HepG2 (cell line): ENCODE results near the gene PPP4R4. TPM values are rescaled to one million over a fixed set of nuclear protein-coding genes. Genes with fewer than 3 reads are reported as not detected.

ENCODE experiments used
- CBX5 ChIP-seq: sonication (generic); formaldehyde crosslinking; IDR thresholded peaks from 2 replicates; pipeline ENCODE4 v1.4.0; 2020; ENCODE audit warnings: missing genetic modification reagents, borderline replicate concordance
- ETV5 ChIP-seq: IDR thresholded peaks from 2 replicates; pipeline ENCODE4 v1.6.1; 2018; ENCODE audit warnings: missing biosample characterization, missing genetic modification reagents, inconsistent platforms, borderline replicate concordance
- FOSL2 ChIP-seq: sonication (generic); formaldehyde crosslinking; IDR thresholded peaks from 2 replicates; pipeline ENCODE4 v1.4.0; 2020; ENCODE audit warnings: missing genetic modification reagents
- FOXK2 ChIP-seq: fragments of 450-650 bp; IDR thresholded peaks from 2 replicates; pipeline ENCODE4 v1.6.1; 2016
- GABPB1 ChIP-seq: IDR thresholded peaks from 2 replicates; pipeline ENCODE4 v1.6.1; 2016; ENCODE audit warnings: mild to moderate bottlenecking, missing genetic modification reagents, moderate library complexity, missing compliant biosample characterization
- HNF1B ChIP-seq: sonication (generic); formaldehyde crosslinking; IDR thresholded peaks from 2 replicates; pipeline ENCODE4 v1.5.1; 2020; ENCODE audit warnings: mild to moderate bottlenecking, moderate library complexity, missing genetic modification reagents
- HOXA5 ChIP-seq: sonication (generic); formaldehyde crosslinking; IDR thresholded peaks from 2 replicates; pipeline ENCODE4 v1.4.0; 2020; ENCODE audit warnings: missing genetic modification reagents
- MIXL1 ChIP-seq: IDR thresholded peaks from 2 replicates; pipeline ENCODE4 v1.6.1; 2016
- MYC ChIP-seq: sonication (generic); formaldehyde crosslinking; IDR thresholded peaks from 2 replicates; pipeline ENCODE4 v1.9.0; 2021; ENCODE audit warnings: missing genetic modification reagents, borderline replicate concordance
- NKX3-1 ChIP-seq: sonication (generic); formaldehyde crosslinking; IDR thresholded peaks from 2 replicates; pipeline ENCODE4 v1.5.0; 2020; ENCODE audit warnings: missing genetic modification reagents
- PATZ1 ChIP-seq: sonication (generic); formaldehyde crosslinking; IDR thresholded peaks from 2 replicates; pipeline ENCODE4 v1.4.0; 2020; ENCODE audit warnings: missing genetic modification reagents
- POLR2A ChIP-seq, 2 experiments: IDR thresholded peaks; 2 replicates each; pipeline ENCODE4 v1.6.1; 2011; ENCODE audit warnings: low read depth in 2 of 2, low read length in 2 of 2, mild to moderate bottlenecking in 1 of 2, moderate library complexity in 1 of 2; ENCODE audit not compliant: insufficient read depth in 1 of 2
- RAD51 ChIP-seq: fragments of 450-650 bp; IDR thresholded peaks from 2 replicates; pipeline ENCODE4 v1.6.1; 2016; ENCODE audit warnings: borderline replicate concordance
- RCOR2 ChIP-seq: IDR thresholded peaks from 2 replicates; pipeline ENCODE4 v1.6.1; 2016; ENCODE audit warnings: missing biosample characterization, missing genetic modification reagents
- STAG1 ChIP-seq: sonication (generic); formaldehyde crosslinking; IDR thresholded peaks from 2 replicates; pipeline ENCODE4 v1.4.0; 2020; ENCODE audit warnings: missing genetic modification reagents
- TBX2 ChIP-seq: sonication (generic); formaldehyde crosslinking; IDR thresholded peaks from 2 replicates; pipeline ENCODE4 v1.5.0; 2020; ENCODE audit warnings: missing genetic modification reagents, mild to moderate bottlenecking, borderline replicate concordance
- TFDP2 ChIP-seq: sonication (generic); formaldehyde crosslinking; IDR thresholded peaks from 2 replicates; pipeline ENCODE4 v1.4.0; 2020; ENCODE audit warnings: missing genetic modification reagents
- YEATS2 ChIP-seq: sonication (generic); formaldehyde crosslinking; IDR thresholded peaks from 2 replicates; pipeline ENCODE4 v1.4.0; 2020; ENCODE audit warnings: missing genetic modification reagents, borderline replicate concordance
- ZBTB38 ChIP-seq: sonication (generic); formaldehyde crosslinking; IDR thresholded peaks from 2 replicates; pipeline ENCODE4 v1.5.1; 2020; ENCODE audit warnings: mild to moderate bottlenecking, missing genetic modification reagents
- ZFP37 ChIP-seq: sonication (generic); formaldehyde crosslinking; IDR thresholded peaks from 2 replicates; pipeline ENCODE4 v1.4.0; 2020; ENCODE audit warnings: missing genetic modification reagents, borderline replicate concordance
- ZGPAT ChIP-seq: IDR thresholded peaks from 2 replicates; pipeline ENCODE4 v1.6.1; 2016; ENCODE audit warnings: mild to moderate bottlenecking
- ZNF205 ChIP-seq: IDR thresholded peaks from 2 replicates; pipeline ENCODE4 v1.6.1; 2018; ENCODE audit warnings: missing biosample characterization, missing genetic modification reagents
- ZNF264 ChIP-seq: sonication (generic); formaldehyde crosslinking; IDR thresholded peaks from 2 replicates; pipeline ENCODE4 v1.4.0; 2020; ENCODE audit warnings: missing genetic modification reagents
- ZNF350 ChIP-seq: sonication (generic); formaldehyde crosslinking; IDR thresholded peaks from 2 replicates; pipeline ENCODE4 v1.4.0; 2020; ENCODE audit warnings: mild to moderate bottlenecking, low read depth, missing genetic modification reagents, borderline replicate concordance
- ZNF441 ChIP-seq: sonication (generic); formaldehyde crosslinking; IDR thresholded peaks from 2 replicates; pipeline ENCODE4 v1.7.0; 2021; ENCODE audit warnings: missing genetic modification reagents, borderline replicate concordance
- ZNF614 ChIP-seq: IDR thresholded peaks from 2 replicates; pipeline ENCODE4 v1.6.1; 2018; ENCODE audit warnings: missing biosample characterization, missing genetic modification reagents, inconsistent platforms, borderline replicate concordance
- polyA plus RNA-seq, 8 experiments: library from polyadenylated mRNA; depleted of rRNA in 3 of 8; stranded (reverse) in 7 of 8; unstranded in 1 of 8; fragments of >200 nt; fragmentation: Illumina TruSeq in 4 of 8; extraction: Trizol in 4 of 8; gene quantifications; 2 replicates each; pipeline versions ENCODE4 v1.2.1 to v1.2.3, GENCODE V29; 2011 to 2016; ENCODE audit warnings: low read depth in 4 of 8, missing spikeins in 1 of 8, mixed read lengths in 1 of 8; ENCODE audit not compliant: insufficient read depth in 1 of 8
- total RNA-seq, 5 experiments: library from RNA; depleted of rRNA; stranded (reverse); fragments of >200 nt; fragmentation: Illumina TruSeq; extraction: Trizol; gene quantifications; 2 replicates each; pipeline ENCODE4 v1.2.3, GENCODE V29; 2016; ENCODE audit warnings: low read depth in 1 of 5

Gene PPP4R4
- total and polyA plus RNA-seq, 2 of the 13 experiments (the other 11 are each of a cell fraction or from before 2014, with no cell fraction given) = 9.5 to 19.8 TPM

- TF ChIP-seq NKX3-1 (CRISPR knock-in tag) (peak; percentile 99), RAD51 (peak; percentile 89), RCOR2 (CRISPR knock-in tag) (peak; percentile 47; the same call in 1 of the 2 replicates), YEATS2 (CRISPR knock-in tag) (0 out of 2 replicates have a peak, but pooled peaks have one; percentile 27), POLR2A (IDR thresholded peaks at IDR 0.05; ENCODE audit: insufficient read depth in 1 of 2, low read depth in 2 of 2, low read length in 2 of 2) (peak; percentile 66 to 67), MYC (CRISPR knock-in tag) (peak; percentile 83; the same call in 1 of the 2 replicates), HNF1B (CRISPR knock-in tag) (peak; percentile 67), MIXL1 (CRISPR knock-in tag) (0 out of 2 replicates have a peak, but pooled peaks have one; percentile 52), STAG1 (peak; percentile 26), ZGPAT (CRISPR knock-in tag) (peak; percentile 86), HOXA5 (0 out of 2 replicates have a peak, but pooled peaks have one; percentile 36), CBX5 (peak; percentile 85; the same call in 1 of the 2 replicates), ZNF205 (CRISPR knock-in tag) (peak; percentile 43; the same call in 1 of the 2 replicates), GABPB1 (CRISPR knock-in tag) (peak; percentile 38; the same call in 1 of the 2 replicates), ETV5 (CRISPR knock-in tag) (0 out of 2 replicates have a peak, but pooled peaks have one; percentile 45), ZNF350 (peak; percentile 83), FOSL2 (CRISPR knock-in tag) (peak; percentile 68), ZNF264 (CRISPR knock-in tag) (peak; percentile 89; the same call in 1 of the 2 replicates), ZNF441 (peak; percentile 98), ZBTB38 (CRISPR knock-in tag) (peak; percentile 60; the same call in 1 of the 2 replicates), ZFP37 (CRISPR knock-in tag) (peak; percentile 63; the same call in 1 of the 2 replicates), FOXK2 (peak; percentile 75), ZNF614 (CRISPR knock-in tag) (peak; percentile 87; the same call in 1 of the 2 replicates), TFDP2 (CRISPR knock-in tag) (0 out of 2 replicates have a peak, but pooled peaks have one; percentile 29), TBX2 (CRISPR knock-in tag) (peak; percentile 78; the same call in 1 of the 2 replicates), PATZ1 (CRISPR knock-in tag) (0 out of 2 replicates have a peak, but pooled peaks have one; percentile 31)
Measured at GRCh38 chr14:94276898-94277561, 102.9 kb downstream of the PPP4R4 start (continued).
